Activated T-cell treated with anti-CD3 and anti-CD28 coated beads for 48 hours (primary cell): ENCODE measurements around the gene CXCL1.

ENCODE experiments used
- DNase-seq: peaks from one replicate; pipeline ENCODE4 v3.0.0-alpha.2; 2020; ENCODE audit warnings: low read depth

CXCL1 gene

GRCh38 chr4:73852771-73853170 is 16.4 kb upstream of the CXCL1 start:
- DNase-seq = no peak

- no peak for DNase-seq
These were observed 15.9 kb upstream of the CXCL1 start, which contains the start of gene PF4V1 for GRCh38 chr4:73853246-73853704. Gene PF4V1 (plus strand): TSS chr4:73853296. CDS start chr4:73853363, 67 bp downstream.

- no peak for DNase-seq
These were observed 15.3 kb upstream of the CXCL1 start for GRCh38 chr4:73853718-73854473.

DNA sequence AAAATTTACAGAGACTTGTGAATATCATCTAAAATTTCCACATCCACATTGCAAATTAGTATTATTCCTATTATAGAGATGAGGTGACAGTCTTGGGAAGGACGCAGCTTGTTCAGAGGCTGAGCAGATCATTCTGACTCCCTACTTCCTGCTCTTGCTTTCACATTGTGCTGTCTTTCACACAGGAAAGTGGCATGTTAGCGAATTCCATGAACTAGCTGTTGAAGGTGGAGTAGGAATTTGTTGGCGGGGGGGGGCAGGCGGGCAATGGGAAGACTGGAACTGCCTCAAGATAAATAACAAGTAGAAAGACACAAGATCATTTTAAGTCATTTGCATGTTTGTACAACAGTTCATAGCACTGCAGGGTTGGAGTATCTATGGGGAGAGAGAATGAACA is 13.8 kb upstream of the CXCL1 start:
- DNase-seq = no peak

DNA sequence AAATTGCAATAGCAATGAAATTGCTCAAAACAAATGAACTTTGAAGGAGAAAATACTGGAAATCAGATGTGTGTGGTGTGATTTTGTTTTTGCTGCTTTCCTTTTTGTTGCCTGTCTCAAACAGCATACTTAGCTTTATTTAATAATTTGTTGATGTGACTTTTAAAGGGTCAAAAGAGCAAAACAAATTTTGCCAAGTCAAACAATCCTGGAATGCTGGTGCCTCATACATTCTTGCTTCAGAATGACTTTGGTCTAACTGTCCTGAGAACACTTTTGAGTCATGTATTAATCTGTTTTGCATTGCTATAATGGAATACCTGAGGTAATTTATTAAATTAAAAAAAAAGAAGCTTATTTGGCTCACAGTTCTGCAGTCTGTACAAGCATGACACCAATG is 12.7 kb upstream of the CXCL1 start:
- DNase-seq = no peak

DNA sequence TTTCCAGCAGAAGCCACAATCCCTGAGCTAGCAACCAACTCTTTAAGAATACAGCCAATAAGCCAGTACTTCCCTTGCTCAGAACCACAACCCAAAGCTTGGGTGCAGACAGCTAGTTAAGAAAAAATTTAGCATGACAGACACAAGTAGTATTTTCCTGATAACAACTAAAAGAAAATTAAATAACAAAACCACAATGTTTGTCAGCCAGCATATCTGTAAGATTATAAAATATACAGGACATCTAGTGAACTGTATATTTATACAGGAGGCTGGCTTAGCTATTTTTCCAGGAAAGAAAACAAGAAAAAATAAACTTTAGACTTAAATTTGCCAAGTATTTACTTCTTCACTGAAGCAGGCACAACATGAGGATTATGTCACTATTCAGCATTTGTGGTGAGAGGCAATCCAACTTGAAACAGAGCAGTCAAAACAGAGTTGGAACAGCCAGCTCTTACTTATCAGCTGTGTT is 9.5 kb upstream of the CXCL1 start:
- DNase-seq = no peak

GRCh38 chr4:73860181-73860580 is 9.0 kb upstream of the CXCL1 start:
- no peak for DNase-seq

GRCh38 chr4:73860917-73861316 is 8.3 kb upstream of the CXCL1 start:
- DNase-seq = no peak

GRCh38 chr4:73862322-73862721 is 6.9 kb upstream of the CXCL1 start:
- no peak for DNase-seq

DNA sequence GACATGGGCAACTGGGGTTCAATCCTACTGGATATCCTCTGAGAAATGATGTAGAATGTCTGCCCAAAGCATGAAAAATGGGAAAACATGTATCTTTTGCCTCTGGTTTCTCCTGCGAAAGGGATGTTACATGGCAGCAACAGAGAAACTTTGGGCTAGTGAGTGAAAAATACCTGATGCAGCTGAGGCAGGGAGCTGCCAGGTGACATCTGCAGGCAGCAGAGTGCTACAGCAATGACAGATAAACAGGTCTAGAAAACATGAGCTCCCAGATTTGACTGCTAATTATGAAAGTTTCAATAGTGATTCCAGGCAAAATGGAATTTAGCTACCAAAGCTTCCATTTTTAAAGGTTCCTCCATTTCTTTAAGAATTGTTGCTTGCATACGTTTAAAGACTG is 4.8 kb upstream of the CXCL1 start:
- no peak for DNase-seq

DNA sequence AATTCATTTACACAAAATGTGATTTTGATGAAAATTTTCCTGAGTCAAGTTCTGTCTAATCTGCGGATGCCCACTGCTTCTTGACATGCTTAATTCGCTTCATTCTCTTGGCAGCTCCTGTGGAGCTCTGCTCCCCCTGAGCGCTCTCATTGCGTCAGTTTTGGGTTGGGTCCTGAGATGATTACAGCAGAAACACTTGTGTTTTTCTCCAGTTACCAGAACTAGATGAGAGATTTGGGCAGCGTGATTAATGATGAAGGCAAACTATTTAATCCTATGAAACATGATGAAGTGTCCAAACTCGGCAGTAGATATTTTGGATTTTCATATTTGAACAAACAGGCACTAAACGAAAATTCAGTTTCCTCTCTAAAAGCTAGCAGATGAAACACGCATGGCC is 4.2 kb upstream of the CXCL1 start:
- DNase-seq = no peak

DNA sequence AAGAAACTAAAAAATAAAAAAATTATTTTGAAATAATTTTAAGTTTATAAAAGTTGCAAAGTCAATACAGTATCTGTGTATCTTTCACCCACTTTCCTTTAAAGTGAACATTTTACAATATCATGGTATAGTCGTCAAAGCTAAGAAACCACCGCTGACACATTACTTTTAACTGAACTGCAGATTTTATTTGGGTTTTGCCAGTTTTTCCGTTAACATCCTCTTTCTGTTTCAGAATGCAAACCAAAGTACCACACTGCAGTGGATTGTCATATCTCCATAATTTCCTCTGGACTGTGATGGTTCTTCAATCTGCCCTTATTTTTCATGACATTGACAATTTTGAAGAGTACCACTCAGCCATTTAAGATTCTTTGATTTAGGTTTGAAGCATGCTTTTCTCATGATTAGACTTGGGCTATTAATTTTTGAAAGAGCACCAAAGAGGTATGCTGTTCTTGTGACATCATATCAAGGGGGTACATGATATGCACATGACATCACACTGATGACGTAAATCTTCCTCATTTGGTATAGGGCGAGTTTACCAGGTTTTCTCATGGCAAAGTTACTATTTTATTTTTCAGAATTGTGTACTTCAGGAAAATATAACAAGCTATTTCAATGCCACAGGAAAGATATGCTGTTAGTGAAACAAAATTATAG is 3.6 kb upstream of the CXCL1 start:
- no peak for DNase-seq

DNA sequence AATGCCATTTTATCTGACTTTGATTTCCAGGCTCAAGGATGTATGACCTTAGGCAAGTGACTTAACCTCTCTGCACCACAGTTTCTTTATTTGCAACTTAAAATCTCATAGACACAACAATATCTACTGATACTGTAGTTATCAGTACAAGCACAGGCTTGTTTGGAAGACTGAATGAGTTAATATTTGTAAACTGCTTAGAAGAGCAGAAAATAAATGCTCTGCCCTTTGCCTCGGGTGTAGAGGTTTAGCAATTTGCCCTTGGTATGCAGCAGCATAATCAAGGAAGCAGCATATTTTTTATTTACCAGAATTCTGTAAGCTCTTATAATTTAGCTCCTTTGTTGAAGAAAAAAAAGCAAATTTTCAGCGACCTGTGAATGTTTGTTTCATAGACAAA is 2.9 kb upstream of the CXCL1 start:
- DNase-seq = no peak

GRCh38 chr4:73867783-73868182 is 1.4 kb upstream of the CXCL1 start:
- DNase-seq = no peak

- no peak for DNase-seq
These were observed 725 bp upstream of the CXCL1 start for GRCh38 chr4:73868206-73869129.

DNA sequence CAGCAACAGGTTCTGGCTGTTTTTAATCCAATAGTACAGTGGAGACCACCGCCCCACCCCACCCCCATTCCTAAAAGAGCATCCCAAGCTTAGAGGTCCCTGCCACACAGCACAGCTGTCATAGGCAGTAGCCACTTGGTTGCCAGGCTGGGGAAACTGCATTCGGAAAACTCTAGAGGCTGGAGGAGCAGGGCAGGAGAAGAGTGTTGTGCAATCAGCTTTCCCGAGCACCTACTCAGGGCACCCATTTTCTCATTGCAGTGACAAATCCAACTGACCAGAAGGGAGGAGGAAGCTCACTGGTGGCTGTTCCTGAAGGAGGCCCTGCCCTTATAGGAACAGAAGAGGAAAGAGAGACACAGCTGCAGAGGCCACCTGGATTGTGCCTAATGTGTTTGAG is 1.1 kb downstream of the CXCL1 start:
- DNase-seq = no peak

DNA sequence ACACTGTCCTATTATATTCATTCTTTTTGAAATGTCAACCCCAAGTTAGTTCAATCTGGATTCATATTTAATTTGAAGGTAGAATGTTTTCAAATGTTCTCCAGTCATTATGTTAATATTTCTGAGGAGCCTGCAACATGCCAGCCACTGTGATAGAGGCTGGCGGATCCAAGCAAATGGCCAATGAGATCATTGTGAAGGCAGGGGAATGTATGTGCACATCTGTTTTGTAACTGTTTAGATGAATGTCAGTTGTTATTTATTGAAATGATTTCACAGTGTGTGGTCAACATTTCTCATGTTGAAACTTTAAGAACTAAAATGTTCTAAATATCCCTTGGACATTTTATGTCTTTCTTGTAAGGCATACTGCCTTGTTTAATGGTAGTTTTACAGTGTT is 1.6 kb downstream of the CXCL1 start:
- no peak for DNase-seq

DNA sequence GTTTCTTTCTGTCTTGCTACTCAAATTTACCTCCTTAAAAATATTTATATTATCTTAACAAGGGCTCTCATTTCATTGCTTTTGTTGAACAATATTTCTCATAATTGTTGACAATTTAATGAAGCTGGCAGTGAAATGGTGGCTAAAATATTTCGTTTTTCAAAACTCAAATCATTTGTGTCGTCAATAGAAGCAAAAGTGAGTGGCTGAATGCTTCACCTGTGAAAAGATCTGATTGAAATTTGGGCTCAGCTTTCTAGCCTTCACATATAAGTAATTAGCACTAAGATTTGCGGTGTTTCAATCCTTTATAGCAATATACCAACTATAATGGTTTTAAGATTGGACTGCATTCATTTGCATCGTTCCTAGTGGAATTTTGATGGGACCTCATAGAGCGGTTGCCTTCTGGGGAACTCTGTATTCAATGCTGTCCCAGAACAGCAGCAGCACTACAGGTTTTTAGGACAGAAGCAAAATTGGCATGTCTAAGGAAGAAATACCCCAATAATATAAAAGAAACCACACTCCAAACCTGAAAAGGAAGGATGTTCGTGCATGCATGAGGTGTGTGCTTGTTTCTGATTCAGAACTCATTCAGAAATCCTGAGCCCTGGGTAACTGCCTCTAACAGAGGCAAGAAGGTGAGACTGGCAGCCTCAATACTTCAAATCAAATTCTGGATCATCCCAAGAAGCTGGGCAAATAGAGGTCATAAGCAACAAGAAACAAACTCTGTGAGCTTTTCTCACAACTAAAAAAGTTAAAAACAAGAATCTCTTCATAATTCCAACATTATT is 2.5 kb downstream of the CXCL1 start:
- DNase-seq = no peak

- DNase-seq = no peak
These were observed 3.3 kb downstream of the CXCL1 start for GRCh38 chr4:73872316-73873108.

DNA sequence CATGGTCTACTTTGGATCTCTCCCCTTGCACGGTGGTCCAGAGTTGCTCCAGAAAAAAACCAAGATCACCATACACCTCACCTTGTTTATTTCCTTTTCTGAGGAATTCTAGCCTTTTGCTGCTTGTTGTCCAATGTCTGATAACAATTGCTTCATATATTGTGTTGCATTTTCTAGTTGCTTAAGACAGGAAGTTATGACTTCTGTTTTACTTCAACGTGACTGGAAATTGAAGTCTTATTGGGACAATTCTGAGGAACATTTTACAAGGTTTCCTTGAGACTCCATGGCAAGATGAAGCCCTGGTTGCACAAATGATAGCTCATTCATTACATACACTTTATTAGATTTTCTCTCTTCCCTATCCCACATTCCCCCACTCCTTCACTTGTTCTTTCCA is 5.2 kb downstream of the CXCL1 start:
- no peak for DNase-seq

- no peak for DNase-seq
These were observed 6.2 kb downstream of the CXCL1 start for GRCh38 chr4:73875401-73875800.
